ENCODE measurements around the gene PTPRB. TPM values are rescaled to one million over a fixed set of nuclear protein-coding genes. Genes with fewer than 3 reads are reported as not detected.

Gene PTPRB
- total and polyA plus RNA-seq, 2 of the 4 experiments (the other 2 are of a cell fraction): 4.1 to 6.5 TPM

DNA sequence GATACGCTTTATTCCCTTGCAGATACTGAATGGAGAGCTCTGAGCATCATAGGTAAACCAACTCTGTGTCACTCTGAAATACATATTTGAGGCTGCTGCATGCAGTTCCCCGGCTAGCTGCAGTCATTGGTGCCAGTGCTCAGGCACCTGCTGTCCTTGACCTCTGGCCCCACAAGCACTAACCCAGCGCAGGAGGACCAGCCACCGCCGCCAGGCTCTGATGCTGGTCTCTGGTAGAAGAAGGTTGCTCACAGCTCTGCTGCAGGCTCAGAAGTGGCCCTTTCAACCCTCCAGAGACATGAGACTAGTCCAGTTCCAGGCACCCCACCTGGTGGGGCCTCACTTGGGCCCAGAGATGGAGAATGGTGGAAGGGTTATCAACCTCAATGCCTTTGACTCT, 34.5 kb upstream of the PTPRB start:
- dilution Hi-C loops (cut with HindIII; ENCODE audit: low sequenced_read_pairs, unreplicated experiment) (no loop called here), in situ Hi-C loops (cut with MboI; ENCODE audit: low sequenced_read_pairs) (no loop called here), intact Hi-C loops (cut with micrococcal nuclease) (no loop called here)
- Histone ChIP-seq H3K4me3 (ENCODE audit: insufficient read depth, low read depth, low read length) (no peak overlapping the region), H3K4me1 (ENCODE audit: control insufficient read depth, insufficient read depth, low read length) (no peaks in the 10 kb centered on the region), H3K9me1 (ENCODE audit: insufficient read depth, low read length) (no peaks in the 10 kb centered on the region), H4K20me1 (ENCODE audit: insufficient read depth, low read length) (no peaks in the 10 kb centered on the region), H3K27me3 (ENCODE audit: control insufficient read depth, insufficient read depth, low read length) (no peaks in the 10 kb centered on the region), H3K14ac (replicated peaks; ENCODE audit: low read depth, low read length) (no peak overlapping the region), H3K56ac (ENCODE audit: extremely low read depth, insufficient read depth, low read length) (no peak overlapping the region), H3K18ac (ENCODE audit: low read depth, low read length) (no peak overlapping the region), H2BK120ac (ENCODE audit: low read depth, low read length) (no peak overlapping the region), H3K9me3 (ENCODE audit: control insufficient read depth, insufficient read depth, low read length) (no peaks in the 10 kb centered on the region), H3K4ac (ENCODE audit: low read depth, low read length) (no peak overlapping the region), H2BK5ac (ENCODE audit: low read depth, low read length, poor library complexity, severe bottlenecking) (no peak overlapping the region), H3K4me2 (ENCODE audit: low read depth, low read length) (no peak overlapping the region), H3K9ac (ENCODE audit: low read depth, low read length) (no peak overlapping the region), H4K8ac (ENCODE audit: low read depth in 2 of 2, low read length in 2 of 2) (no peak overlapping the region), H2BK15ac (ENCODE audit: low read depth, low read length) (no peak overlapping the region), H3K79me1 (ENCODE audit: low read depth in 1 of 2, low read length in 2 of 2) (no peaks in the 10 kb centered on the region), H3K36me3 (ENCODE audit: control insufficient read depth, insufficient read depth, low read length) (no peaks in the 10 kb centered on the region), H3K27ac (ENCODE audit: insufficient read depth, low read length) (no peak overlapping the region), H2AK9ac (replicated peaks; ENCODE audit: low read depth, low read length, poor library complexity) (no peak overlapping the region), H2BK20ac (ENCODE audit: low read depth, low read length) (no peak overlapping the region), H4K5ac (ENCODE audit: low read depth, low read length) (no peak overlapping the region), H4K91ac (ENCODE audit: insufficient read depth, low read depth, low read length) (no peak overlapping the region), H3K23ac (ENCODE audit: low read depth, low read length) (no peak overlapping the region), H2AK5ac (ENCODE audit: low read depth, low read length) (no peak overlapping the region), H2AFZ (replicated peaks; ENCODE audit: low read length, poor library complexity) (no peak overlapping the region)
- no peak for DNase-seq
- ChIA-PET POLR2A (ENCODE audit: unreplicated experiment) (no interaction called here), CTCF (no interaction called here)
- TF ChIP-seq MAZ (IDR thresholded peaks at IDR 0.05; ENCODE audit: borderline replicate concordance, low read depth, low read length): no peak
- TF ChIP-seq USF2 (IDR thresholded peaks at IDR 0.05; ENCODE audit: low read depth, low read length): no peak
- TF ChIP-seq BHLHE40 (IDR thresholded peaks at IDR 0.05; ENCODE audit: low read depth, low read length): no peak
- TF ChIP-seq POLR2A (IDR thresholded peaks at IDR 0.05; ENCODE audit: low read depth, low read length): no peak
- TF ChIP-seq RAD21 (IDR thresholded peaks at IDR 0.05; ENCODE audit: low read length): no peak
- TF ChIP-seq FOS (IDR thresholded peaks at IDR 0.05; ENCODE audit: low read depth, low read length): no peak
- TF ChIP-seq RCOR1 (IDR thresholded peaks at IDR 0.05; ENCODE audit: insufficient replicate concordance, low read length): no peak
- TF ChIP-seq NFE2L2 (IDR thresholded peaks at IDR 0.05; ENCODE audit: low read depth, low read length): no peak
- TF ChIP-seq CEBPB (IDR thresholded peaks at IDR 0.05; ENCODE audit: low read depth, low read length): no peak
- 100% methylated on average over 1 of the region's 5 CpGs; no CpG with 5 or more reads in 1 of the 2 experiments for WGBS, 2 experiments (ENCODE audit: extremely low coverage in 2 of 2, insufficient read length in 1 of 2)
- BruUV-seq (replicated peaks): no TSS peak
- ATAC-seq (ENCODE audit: low read depth): no peak
